Measurements from ENCODE around the gene FSCN2. TPM values are rescaled to one million over a fixed set of nuclear protein-coding genes. Genes with fewer than 3 reads are reported as not detected.

The FSCN2 gene
- total RNA-seq, 2 donors from 2014 or later = 1.0 to 2.2 TPM

GRCh38 chr17:81486199-81486810 lies 41.9 kb upstream of the FSCN2 start:
- Histone ChIP-seq H3K27ac (no peak overlapping the region), H3K4me3 (no peak overlapping the region), H3K27me3 (peaks cover 4% of the 10 kb centered on the region), H3K9ac (ENCODE audit: low read depth in 2 of 2, low read length in 2 of 2) (no peak overlapping the region), H3K9me3 (no peaks in the 10 kb centered on the region), H3K36me3 (no peaks in the 10 kb centered on the region), H3K4me1 (peaks cover 16% of the 10 kb centered on the region)
- no peak for TF ChIP-seq CTCF (IDR thresholded peaks at IDR 0.05)
- DNase-seq = no peak
- intact Hi-C loops (cut with DNase I) = loop anchor here (5.0 kb wide), 1 partner anchor 194 kb away; no protein-coding TSS in a partner anchor

GRCh38 chr17:81487089-81487486 lies 41.1 kb upstream of the FSCN2 start:
- Histone ChIP-seq H3K9me3 (no peaks in the 10 kb centered on the region), H3K27me3 (peaks cover 4% of the 10 kb centered on the region), H3K9ac (ENCODE audit: low read depth in 2 of 2, low read length in 2 of 2) (no peak overlapping the region), H3K27ac (no peak overlapping the region), H3K36me3 (no peaks in the 10 kb centered on the region), H3K4me1 (peaks cover 16% of the 10 kb centered on the region), H3K4me3 (no peak overlapping the region)
- TF ChIP-seq CTCF (IDR thresholded peaks at IDR 0.05) = no peak
- intact Hi-C loops (cut with DNase I) = loop anchor here (5.0 kb wide), 1 partner anchor 195 kb away; no protein-coding TSS in a partner anchor
- DNase-seq = no peak

- Histone ChIP-seq H3K4me1 (peaks cover 16% of the 10 kb centered on the region), H3K9ac (ENCODE audit: low read depth in 2 of 2, low read length in 2 of 2) (peak overlapping the region; percentile 70 to 98), H3K36me3 (no peaks in the 10 kb centered on the region), H3K4me3 (peak overlapping the region; percentile 60), H3K27ac (peak overlapping the region; percentile 83), H3K27me3 (peaks cover 4% of the 10 kb centered on the region), H3K9me3 (no peaks in the 10 kb centered on the region)
- intact Hi-C loops (cut with DNase I) = loop anchor here (5.0 kb wide), 1 partner anchor 195 kb away; no protein-coding TSS in a partner anchor
- no peak for TF ChIP-seq CTCF (IDR thresholded peaks at IDR 0.05)
- DNase-seq = peak; percentile 81
Measured at GRCh38 chr17:81487487-81488275, 40.5 kb upstream of the FSCN2 start.

- TF ChIP-seq CTCF (IDR thresholded peaks at IDR 0.05) = no peak
- Histone ChIP-seq H3K9ac (ENCODE audit: low read depth in 2 of 2, low read length in 2 of 2) (peak overlapping the region; percentile 70 to 98), H3K36me3 (no peaks in the 10 kb centered on the region), H3K4me3 (peak overlapping the region; percentile 60), H3K9me3 (no peaks in the 10 kb centered on the region), H3K4me1 (peaks cover 13% of the 10 kb centered on the region), H3K27ac (peak overlapping the region; percentile 83), H3K27me3 (peaks cover 2% of the 10 kb centered on the region)
- intact Hi-C loops (cut with DNase I) = loop anchor here (5.0 kb wide), 1 partner anchor 196 kb away; no protein-coding TSS in a partner anchor
- DNase-seq = no peak
Measured at GRCh38 chr17:81488276-81488860, 39.8 kb upstream of the FSCN2 start.

All from colonic mucosa (tissue), 4 donors.